HFF-Myc (cell line): Measurements from ENCODE around the gene GAL3ST3.

Source experiments
- DNase-seq: peaks from one replicate; pipeline ENCODE4 v3.0.0-alpha.2; 2011; ENCODE audit warnings: low read depth; ENCODE audit errors: extremely low read depth
- H3K4me3 ChIP-seq: replicated peaks from 2 replicates; pipeline ENCODE4 v1.5.1; 2011; ENCODE audit warnings: low read depth, mild to moderate bottlenecking, control low read depth, low read length
- CTCF ChIP-seq: IDR thresholded peaks from 2 replicates; pipeline ENCODE4 v1.5.1; 2012; ENCODE audit warnings: mild to moderate bottlenecking, low read depth, low read length, control low read depth; ENCODE audit errors: missing control alignments

The GAL3ST3 gene

GRCh38 chr11:66020212-66020611, 28.7 kb downstream of the GAL3ST3 start:
- H3K4me3 ChIP-seq = no peak overlapping the region
- DNase-seq = no peak
- no peak for TF ChIP-seq CTCF

- DNase-seq = no peak
- TF ChIP-seq CTCF = no peak
Observed at GRCh38 chr11:66017321-66017720, 31.6 kb downstream of the GAL3ST3 start.

GRCh38 chr11:66016793-66017177, 32.2 kb downstream of the GAL3ST3 start:
- TF ChIP-seq CTCF = no peak

More at GRCh38 chr11:66017321-66017720, 31.6 kb downstream of the GAL3ST3 start:
- no peak overlapping the region for H3K4me3 ChIP-seq

GRCh38 chr11:66015936-66016792, 32.8 kb downstream of the GAL3ST3 start:
- H3K4me3 ChIP-seq = no peak overlapping the region
- DNase-seq = no peak
- TF ChIP-seq CTCF = no peak

More at GRCh38 chr11:66016793-66017177, 32.2 kb downstream of the GAL3ST3 start:
- H3K4me3 ChIP-seq = no peak overlapping the region
- no peak for DNase-seq

- no peak for TF ChIP-seq CTCF
- no peak for DNase-seq
- no peak overlapping the region for H3K4me3 ChIP-seq
Observed at GRCh38 chr11:66015454-66015881, 33.5 kb downstream of the GAL3ST3 start.

GRCh38 chr11:66014804-66015453, 34.0 kb downstream of the GAL3ST3 start:
- TF ChIP-seq CTCF = no peak
- no peak overlapping the region for H3K4me3 ChIP-seq
- no peak for DNase-seq
